Hematopoietic multipotent progenitor cell treated with erythropoietin and hydrocortisone succinate and interleukin-3 and kit ligand, for 17 days (in vitro differentiated cells): ENCODE data around the gene NPSR1.
"Not testable (repeated sequence)": the region's sequence is repeated elsewhere in the genome, so short reads cannot be mapped to it uniquely, and the experiment has no call there.

Experiments
- DNase-seq: peaks from one replicate; pipeline ENCODE4 v3.0.0-alpha.2; 2015; ENCODE audit warnings: low spot score

The NPSR1 gene

DNA sequence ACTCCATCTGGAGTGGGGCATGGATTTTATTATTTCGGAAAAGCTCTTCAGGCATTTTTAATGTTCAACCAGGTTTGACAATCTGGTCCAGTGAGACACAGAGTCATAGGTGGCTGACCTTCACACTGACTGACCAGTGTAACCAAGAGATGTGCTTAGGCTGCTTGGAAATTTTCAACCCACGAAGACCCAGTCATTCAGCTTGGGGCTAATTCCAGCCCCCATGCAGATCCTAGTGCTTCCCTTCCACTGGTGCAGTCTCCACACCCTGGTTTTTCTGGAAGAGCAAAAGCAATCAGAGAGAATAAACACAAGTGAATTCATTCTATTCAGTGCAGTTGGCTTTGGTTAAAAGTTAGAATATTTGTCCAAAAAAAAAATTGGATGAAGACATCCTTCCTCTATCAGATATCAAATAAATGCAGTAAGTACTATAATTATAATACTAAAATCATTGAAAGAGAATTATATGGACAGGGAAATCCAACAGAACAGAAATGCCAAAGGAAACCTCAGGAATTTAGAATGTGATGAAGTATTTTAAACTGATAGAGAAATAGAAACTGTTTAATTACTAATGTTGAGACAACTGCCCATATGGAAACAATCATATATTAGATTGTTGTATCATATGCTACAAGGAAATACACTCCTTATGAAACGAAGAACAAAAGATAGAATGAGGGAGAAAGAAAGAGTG, 178.0 kb downstream of the NPSR1 start:
- DNase-seq = no peak

- DNase-seq = no peak
Measured at GRCh38 chr7:34837316-34837715, 179.3 kb downstream of the NPSR1 start.

DNA sequence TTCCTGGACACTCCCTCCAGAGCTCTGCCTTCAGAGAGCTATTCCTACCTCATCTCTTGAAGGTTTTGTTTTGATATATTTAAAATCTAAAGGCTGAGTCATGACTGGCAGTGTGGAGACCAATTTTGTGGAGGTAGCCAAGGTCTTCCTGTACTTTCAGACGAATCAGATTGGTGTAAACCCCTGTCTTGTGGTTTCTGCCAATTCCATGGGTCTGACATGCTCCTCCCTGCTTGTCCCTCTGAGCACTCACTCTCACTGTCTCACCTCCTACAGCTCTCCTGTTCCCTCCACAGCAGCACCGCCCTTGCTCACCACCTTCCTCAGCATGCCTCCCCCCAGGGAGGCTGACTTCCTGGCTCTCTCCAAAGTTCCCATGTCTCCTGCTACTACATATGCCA, 179.8 kb downstream of the NPSR1 start:
- DNase-seq = no peak

GRCh38 chr7:34838329-34838728, 180.3 kb downstream of the NPSR1 start:
- DNase-seq = no peak

DNA sequence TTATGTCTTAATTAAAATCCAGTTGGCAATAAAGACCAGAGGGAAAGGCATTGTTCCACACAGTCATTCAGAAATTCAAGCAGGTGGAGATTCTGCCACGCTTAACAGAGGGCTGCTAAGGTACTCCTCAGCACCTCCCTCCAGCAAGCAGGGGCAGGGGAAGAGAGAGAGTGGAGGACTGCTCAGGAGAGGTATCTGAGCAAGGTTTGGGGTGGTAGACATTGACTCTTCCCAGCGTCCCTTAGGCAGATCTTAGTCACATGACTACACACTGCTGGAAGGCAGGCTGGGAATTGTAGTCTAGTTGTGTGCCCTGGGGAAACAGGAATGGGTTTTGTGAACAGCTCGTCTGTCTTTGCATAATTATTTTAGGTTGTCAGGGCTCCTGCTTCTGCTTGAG, 181.6 kb downstream of the NPSR1 start:
- no peak for DNase-seq

DNA sequence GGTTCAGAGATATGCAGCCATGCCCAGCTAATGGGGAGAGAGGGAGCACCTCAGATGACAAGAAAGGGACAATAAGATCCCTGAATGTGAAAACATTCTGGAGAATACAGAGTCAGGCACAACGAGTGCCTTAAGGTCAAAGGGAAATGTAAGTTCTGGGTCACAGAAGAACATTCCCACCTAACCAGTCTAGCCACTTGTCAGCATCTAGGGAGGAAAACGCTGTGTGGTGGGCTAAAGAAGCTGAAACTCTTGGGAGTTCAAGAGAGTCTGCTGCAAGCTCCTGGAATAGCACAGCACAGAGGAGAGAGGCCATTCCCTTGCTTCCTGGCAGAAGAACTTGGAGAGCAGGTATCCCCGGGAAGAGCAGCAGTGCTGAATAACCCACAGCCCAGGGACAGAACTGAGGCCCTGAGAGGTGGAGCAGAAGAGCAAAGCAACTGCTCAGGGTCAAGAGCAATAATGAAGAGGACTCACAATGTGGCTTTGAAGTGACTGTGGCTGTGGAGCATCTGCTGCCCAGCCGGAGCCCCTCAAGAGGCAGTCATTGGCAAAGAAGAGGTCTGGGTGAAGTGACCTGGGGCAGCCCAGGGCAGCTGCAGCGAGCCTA, 182.3 kb downstream of the NPSR1 start:
- DNase-seq = no peak

- no peak for DNase-seq
Measured at GRCh38 chr7:34841326-34841725, 183.3 kb downstream of the NPSR1 start.

- DNase-seq = no peak
Measured at GRCh38 chr7:34842782-34843181, 184.8 kb downstream of the NPSR1 start.

DNA sequence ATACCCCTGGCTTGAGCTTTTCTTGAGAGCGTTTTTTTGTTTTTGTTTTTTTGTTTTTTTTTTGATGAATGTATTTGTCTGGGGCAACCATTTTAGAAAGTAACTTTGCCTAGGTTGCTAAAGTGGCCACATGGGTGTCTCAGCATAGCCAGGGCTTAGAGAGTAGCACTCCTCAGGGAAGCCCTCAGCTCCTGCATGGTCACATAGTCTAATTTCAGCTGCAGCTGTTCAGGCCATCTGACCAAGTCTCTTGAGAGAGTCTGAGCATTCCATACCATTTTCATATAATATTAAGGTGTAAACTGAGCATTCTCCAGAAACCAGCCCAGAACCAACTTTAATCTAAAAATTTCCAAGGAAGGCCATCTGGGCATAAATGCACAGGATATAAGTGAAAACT, 186.4 kb downstream of the NPSR1 start:
- DNase-seq = no peak

- no peak for DNase-seq
Measured at GRCh38 chr7:34844936-34845665, 187.1 kb downstream of the NPSR1 start.

- no peak for DNase-seq
Measured at GRCh38 chr7:34845666-34846361, 187.8 kb downstream of the NPSR1 start.

- DNase-seq = no peak
Measured at GRCh38 chr7:34846976-34847375, 189.0 kb downstream of the NPSR1 start.

DNA sequence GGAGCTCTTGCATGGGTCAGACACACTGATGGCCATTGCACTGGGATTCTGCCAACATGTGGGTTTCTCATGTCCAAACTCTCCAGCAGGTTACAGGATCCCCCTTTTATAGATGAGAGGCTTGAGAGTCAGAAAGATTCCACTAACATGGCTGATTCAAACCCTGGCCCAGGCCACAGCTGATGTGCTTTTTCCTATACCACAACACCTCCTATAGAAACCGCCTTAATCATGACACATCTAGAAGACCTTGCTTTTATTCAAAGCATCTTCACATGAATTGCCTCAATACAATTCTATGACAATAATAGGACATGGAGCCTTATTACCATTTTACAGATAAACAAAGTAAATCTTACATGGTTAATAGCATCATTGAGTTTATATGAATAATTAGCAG, 190.7 kb downstream of the NPSR1 start:
- DNase-seq = no peak

GRCh38 chr7:34849163-34849960, 191.3 kb downstream of the NPSR1 start:
- no peak for DNase-seq

GRCh38 chr7:34849986-34850385, 192.0 kb downstream of the NPSR1 start:
- DNase-seq = no peak

DNA sequence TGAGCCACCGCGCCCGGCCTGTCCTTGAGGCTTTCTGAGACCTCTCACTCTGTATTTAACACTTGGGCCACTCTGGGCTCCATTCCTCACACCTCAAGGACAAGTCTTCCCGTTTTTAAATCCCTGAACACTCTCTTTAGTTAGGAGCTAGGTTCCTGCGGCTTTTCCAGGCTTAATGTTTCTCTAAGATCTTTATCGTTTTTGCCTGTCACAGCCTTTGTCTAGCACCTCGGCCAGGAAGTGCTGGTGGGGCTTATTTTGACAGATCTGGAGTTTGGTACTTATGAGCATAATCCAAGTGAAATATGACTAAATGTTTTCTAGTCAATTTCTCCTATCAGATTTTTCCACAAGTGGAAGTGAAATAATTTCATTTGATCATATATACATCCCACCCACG, 192.7 kb downstream of the NPSR1 start:
- no peak for DNase-seq

DNA sequence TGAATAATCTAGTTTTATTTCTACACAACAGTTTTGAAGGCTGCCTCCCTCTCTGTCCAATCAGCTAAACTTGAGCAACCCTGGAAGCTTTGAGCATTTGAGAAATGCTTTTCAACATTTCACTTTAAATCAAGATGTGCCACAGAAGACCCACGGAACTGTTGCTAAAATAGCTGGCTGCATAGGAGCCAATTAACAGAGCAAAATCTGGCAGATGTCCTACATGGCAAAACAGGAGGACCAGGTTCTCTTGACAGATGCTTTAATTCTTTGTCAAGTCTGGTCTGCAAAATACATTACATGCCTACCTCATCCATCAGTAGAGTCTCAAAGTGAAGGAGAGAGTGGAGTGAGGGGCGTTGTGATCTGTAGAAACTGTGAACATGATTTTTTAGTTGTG, 193.4 kb downstream of the NPSR1 start:
- DNase-seq = no peak

GRCh38 chr7:34858444-34858843, 200.4 kb downstream of the NPSR1 start:
- not testable (repeated sequence) for DNase-seq

GRCh38 chr7:34859281-34859680, 201.3 kb downstream of the NPSR1 start:
- DNase-seq = not testable (repeated sequence)

DNA sequence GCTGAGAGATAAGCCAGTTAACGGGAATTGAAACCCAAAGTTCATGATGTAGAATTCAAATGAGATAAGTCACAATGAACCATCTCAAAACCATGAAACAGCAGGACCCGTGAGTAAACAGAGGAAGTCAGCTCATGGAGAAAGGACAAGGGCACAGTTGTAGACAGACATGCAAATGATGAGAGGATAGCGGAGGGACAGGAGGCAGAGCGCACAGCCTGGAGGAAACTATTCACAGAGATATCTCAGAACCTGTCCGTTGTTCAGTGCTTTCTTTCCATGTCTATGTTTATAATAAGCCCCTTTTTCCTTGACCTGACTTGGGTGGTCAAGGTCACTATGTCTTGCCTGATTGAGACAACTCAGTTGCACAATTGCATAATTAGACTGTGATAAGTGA, 208.2 kb downstream of the NPSR1 start:
- not testable (repeated sequence) for DNase-seq

DNA sequence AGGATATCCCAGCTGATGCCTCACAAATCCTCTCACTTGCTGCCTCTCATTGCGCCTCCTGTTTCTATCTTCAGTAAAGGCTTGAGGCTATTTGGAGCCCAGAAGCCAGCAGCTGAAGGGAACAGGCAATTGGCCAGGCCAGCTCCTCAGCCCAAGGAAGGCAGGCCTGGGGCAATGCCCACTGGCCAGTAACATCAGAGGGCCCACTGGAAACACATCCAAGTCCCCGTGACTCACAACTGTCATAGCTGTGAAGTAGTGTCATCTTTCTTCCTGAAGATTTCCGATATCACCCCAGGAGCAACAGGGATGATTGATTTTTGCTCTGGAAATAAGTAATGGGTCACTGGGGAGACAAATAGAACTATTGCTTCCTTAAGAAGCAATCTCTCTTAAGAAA, 209.3 kb downstream of the NPSR1 start:
- DNase-seq = not testable (repeated sequence)

DNA sequence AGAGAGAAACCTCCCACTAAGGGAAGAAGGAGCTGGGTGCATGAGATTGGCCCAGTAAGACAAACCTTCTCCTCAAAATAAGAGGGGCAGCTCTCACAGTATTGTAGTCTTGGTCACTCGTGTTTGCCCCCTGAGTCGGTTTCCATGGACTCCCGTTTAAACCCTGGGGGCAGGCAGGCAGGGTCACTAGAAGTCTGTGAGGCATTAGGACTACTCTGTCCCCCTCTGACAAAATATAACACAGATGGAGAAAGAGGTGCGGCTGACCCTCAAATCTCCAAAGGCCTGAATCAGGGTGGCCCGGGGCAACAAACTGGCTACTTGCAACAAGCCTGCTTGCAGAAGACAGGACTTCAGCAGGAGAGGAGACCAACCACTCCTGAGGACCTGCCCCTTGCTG, 210.6 kb downstream of the NPSR1 start:
- DNase-seq = not testable (repeated sequence)
